Measurements from ENCODE around the gene PLCD3. TPM values are rescaled to one million over a fixed set of nuclear protein-coding genes. Genes with fewer than 3 reads are reported as not detected.
A peak's percentile ranks its signal among the peaks of the same experiment; 100 is the strongest.

PLCD3 gene
- total and polyA plus RNA-seq, 2 of the 13 experiments (the other 11 are each of a cell fraction or from before 2014, with no cell fraction given) = 11.3 to 39.1 TPM

DNA sequence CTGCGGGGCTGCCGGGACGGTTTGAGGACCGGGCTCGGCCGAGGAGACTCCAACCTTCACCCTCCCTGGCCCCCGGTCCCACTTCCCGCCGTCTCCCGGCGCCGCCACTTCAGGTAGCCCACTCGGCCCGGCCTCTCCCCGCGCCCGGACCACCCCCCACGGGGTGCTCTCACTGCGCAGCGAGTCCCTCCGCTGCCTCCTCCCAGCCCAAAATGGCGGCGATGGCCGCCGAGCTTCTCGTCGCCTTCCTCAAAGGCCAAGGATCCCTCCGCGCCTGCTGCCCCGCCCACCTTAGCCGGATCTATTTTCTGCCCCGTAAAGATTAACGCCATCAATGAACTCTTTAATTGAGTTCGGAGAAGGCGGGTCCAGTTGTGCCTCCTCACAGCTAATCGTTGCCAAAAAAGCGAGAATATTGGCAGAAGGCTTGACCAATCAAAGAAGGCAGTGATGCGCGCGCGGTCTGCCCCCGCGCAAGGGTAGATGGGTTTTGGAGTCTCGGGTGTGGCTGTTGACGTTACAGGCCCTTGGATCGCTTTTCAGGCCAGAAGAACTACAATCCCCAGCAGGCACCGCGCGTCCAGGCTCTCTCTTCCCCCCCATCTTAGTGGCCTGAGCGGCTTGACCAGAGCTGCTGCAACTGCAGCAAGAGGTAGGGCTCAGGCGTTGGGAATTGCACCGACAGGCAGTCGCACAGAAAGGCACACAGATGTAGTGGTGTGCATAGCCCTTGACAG lies 29.1 kb upstream of the PLCD3 start, which contains the start of gene HEXIM2 (continued):
- TF ChIP-seq, protein P1, sequence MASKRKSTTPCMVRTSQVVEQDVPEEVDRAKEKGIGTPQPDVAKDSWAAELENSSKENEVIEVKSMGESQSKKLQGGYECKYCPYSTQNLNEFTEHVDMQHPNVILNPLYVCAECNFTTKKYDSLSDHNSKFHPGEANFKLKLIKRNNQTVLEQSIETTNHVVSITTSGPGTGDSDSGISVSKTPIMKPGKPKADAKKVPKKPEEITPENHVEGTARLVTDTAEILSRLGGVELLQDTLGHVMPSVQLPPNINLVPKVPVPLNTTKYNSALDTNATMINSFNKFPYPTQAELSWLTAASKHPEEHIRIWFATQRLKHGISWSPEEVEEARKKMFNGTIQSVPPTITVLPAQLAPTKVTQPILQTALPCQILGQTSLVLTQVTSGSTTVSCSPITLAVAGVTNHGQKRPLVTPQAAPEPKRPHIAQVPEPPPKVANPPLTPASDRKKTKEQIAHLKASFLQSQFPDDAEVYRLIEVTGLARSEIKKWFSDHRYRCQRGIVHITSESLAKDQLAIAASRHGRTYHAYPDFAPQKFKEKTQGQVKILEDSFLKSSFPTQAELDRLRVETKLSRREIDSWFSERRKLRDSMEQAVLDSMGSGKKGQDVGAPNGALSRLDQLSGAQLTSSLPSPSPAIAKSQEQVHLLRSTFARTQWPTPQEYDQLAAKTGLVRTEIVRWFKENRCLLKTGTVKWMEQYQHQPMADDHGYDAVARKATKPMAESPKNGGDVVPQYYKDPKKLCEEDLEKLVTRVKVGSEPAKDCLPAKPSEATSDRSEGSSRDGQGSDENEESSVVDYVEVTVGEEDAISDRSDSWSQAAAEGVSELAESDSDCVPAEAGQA (IDR thresholded peaks at IDR 0.05; ENCODE audit: low read depth) = peak; percentile 98
- TF ChIP-seq, protein P1 (CRISPR knock-in tag; IDR thresholded peaks at IDR 0.05; ENCODE audit: borderline replicate concordance) = peak; percentile 29; the same call in 1 of the 2 replicates
- peak; percentile 96; the same call in 1 of the 2 replicates for TF ChIP-seq ZNF501 (CRISPR knock-in tag; IDR thresholded peaks at IDR 0.05)
- TF ChIP-seq HOXD1 (CRISPR knock-in tag; IDR thresholded peaks at IDR 0.05) = peak; percentile 59
- peak; percentile 57 for TF ChIP-seq HMG20B (CRISPR knock-in tag; conservative IDR thresholded peaks at IDR 0.05)
- TF ChIP-seq ZNF570 (CRISPR knock-in tag; IDR thresholded peaks at IDR 0.05; ENCODE audit: borderline replicate concordance) = no peak; the same call in 1 of the 2 replicates
- TF ChIP-seq SNRNP70 (IDR thresholded peaks at IDR 0.05; ENCODE audit: low read depth, low read length) = no peak
- TF ChIP-seq, protein P2, sequence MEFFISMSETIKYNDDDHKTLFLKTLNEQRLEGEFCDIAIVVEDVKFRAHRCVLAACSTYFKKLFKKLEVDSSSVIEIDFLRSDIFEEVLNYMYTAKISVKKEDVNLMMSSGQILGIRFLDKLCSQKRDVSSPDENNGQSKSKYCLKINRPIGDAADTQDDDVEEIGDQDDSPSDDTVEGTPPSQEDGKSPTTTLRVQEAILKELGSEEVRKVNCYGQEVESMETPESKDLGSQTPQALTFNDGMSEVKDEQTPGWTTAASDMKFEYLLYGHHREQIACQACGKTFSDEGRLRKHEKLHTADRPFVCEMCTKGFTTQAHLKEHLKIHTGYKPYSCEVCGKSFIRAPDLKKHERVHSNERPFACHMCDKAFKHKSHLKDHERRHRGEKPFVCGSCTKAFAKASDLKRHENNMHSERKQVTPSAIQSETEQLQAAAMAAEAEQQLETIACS (CRISPR knock-in tag; IDR thresholded peaks at IDR 0.05) = no peak
- peak; percentile 22; the same call in 1 of the 2 replicates for TF ChIP-seq TOPORS (CRISPR knock-in tag; IDR thresholded peaks at IDR 0.05)
- TF ChIP-seq, protein P3, sequence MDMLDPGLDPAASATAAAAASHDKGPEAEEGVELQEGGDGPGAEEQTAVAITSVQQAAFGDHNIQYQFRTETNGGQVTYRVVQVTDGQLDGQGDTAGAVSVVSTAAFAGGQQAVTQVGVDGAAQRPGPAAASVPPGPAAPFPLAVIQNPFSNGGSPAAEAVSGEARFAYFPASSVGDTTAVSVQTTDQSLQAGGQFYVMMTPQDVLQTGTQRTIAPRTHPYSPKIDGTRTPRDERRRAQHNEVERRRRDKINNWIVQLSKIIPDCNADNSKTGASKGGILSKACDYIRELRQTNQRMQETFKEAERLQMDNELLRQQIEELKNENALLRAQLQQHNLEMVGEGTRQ (IDR thresholded peaks at IDR 0.05; ENCODE audit: low read depth, low read length) = no peak
- TF ChIP-seq, protein P3 (CRISPR knock-in tag; IDR thresholded peaks at IDR 0.05; ENCODE audit: borderline replicate concordance) = no peak
- 0 out of 2 replicates have a peak, but pooled peaks have one; percentile 31 for TF ChIP-seq SP140L (CRISPR knock-in tag; IDR thresholded peaks at IDR 0.05; ENCODE audit: borderline replicate concordance)
- TF ChIP-seq, protein P4, sequence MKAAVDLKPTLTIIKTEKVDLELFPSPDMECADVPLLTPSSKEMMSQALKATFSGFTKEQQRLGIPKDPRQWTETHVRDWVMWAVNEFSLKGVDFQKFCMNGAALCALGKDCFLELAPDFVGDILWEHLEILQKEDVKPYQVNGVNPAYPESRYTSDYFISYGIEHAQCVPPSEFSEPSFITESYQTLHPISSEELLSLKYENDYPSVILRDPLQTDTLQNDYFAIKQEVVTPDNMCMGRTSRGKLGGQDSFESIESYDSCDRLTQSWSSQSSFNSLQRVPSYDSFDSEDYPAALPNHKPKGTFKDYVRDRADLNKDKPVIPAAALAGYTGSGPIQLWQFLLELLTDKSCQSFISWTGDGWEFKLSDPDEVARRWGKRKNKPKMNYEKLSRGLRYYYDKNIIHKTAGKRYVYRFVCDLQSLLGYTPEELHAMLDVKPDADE (CRISPR knock-in tag; IDR thresholded peaks at IDR 0.05) = peak; percentile 91
- TF ChIP-seq ZFX (CRISPR knock-in tag; IDR thresholded peaks at IDR 0.05; ENCODE audit: low read depth) = peak; percentile 97
- peak; percentile 60 for TF ChIP-seq ZSCAN31 (CRISPR knock-in tag; IDR thresholded peaks at IDR 0.05; ENCODE audit: low read depth)
- peak; percentile 47; the same call in 1 of the 2 replicates for TF ChIP-seq KLF9 (CRISPR knock-in tag; IDR thresholded peaks at IDR 0.05; ENCODE audit: low read depth)
- TF ChIP-seq, protein P5, sequence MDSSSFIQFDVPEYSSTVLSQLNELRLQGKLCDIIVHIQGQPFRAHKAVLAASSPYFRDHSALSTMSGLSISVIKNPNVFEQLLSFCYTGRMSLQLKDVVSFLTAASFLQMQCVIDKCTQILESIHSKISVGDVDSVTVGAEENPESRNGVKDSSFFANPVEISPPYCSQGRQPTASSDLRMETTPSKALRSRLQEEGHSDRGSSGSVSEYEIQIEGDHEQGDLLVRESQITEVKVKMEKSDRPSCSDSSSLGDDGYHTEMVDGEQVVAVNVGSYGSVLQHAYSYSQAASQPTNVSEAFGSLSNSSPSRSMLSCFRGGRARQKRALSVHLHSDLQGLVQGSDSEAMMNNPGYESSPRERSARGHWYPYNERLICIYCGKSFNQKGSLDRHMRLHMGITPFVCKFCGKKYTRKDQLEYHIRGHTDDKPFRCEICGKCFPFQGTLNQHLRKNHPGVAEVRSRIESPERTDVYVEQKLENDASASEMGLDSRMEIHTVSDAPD (CRISPR knock-in tag; IDR thresholded peaks at IDR 0.05) = no peak
